ENCODE measurements around the gene NLRP13. TPM values are rescaled to one million over a fixed set of nuclear protein-coding genes. Genes with fewer than 3 reads are reported as not detected.

The NLRP13 gene, protein sequence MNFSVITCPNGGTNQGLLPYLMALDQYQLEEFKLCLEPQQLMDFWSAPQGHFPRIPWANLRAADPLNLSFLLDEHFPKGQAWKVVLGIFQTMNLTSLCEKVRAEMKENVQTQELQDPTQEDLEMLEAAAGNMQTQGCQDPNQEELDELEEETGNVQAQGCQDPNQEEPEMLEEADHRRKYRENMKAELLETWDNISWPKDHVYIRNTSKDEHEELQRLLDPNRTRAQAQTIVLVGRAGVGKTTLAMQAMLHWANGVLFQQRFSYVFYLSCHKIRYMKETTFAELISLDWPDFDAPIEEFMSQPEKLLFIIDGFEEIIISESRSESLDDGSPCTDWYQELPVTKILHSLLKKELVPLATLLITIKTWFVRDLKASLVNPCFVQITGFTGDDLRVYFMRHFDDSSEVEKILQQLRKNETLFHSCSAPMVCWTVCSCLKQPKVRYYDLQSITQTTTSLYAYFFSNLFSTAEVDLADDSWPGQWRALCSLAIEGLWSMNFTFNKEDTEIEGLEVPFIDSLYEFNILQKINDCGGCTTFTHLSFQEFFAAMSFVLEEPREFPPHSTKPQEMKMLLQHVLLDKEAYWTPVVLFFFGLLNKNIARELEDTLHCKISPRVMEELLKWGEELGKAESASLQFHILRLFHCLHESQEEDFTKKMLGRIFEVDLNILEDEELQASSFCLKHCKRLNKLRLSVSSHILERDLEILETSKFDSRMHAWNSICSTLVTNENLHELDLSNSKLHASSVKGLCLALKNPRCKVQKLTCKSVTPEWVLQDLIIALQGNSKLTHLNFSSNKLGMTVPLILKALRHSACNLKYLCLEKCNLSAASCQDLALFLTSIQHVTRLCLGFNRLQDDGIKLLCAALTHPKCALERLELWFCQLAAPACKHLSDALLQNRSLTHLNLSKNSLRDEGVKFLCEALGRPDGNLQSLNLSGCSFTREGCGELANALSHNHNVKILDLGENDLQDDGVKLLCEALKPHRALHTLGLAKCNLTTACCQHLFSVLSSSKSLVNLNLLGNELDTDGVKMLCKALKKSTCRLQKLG
- not detected for total RNA-seq
- polyA plus RNA-seq (ENCODE audit: insufficient read depth, low read depth, low replicate concordance), result not detected
- long read RNA-seq, donor 1, result 0 reads
- long read RNA-seq, donor 2, result 0 reads
- long read RNA-seq, donor 3, result 0 reads
- long read RNA-seq, donor 4, result 0 reads
- long read RNA-seq, donor 5, result 0 reads
- long read RNA-seq, donor 6, result 0 reads
- long read RNA-seq, donor 7, result 0 reads
- long read RNA-seq, donor 8, result 0 reads
- long read RNA-seq, donor 9, result 0 reads
- long read RNA-seq, donor 10, result 0 reads

DNA sequence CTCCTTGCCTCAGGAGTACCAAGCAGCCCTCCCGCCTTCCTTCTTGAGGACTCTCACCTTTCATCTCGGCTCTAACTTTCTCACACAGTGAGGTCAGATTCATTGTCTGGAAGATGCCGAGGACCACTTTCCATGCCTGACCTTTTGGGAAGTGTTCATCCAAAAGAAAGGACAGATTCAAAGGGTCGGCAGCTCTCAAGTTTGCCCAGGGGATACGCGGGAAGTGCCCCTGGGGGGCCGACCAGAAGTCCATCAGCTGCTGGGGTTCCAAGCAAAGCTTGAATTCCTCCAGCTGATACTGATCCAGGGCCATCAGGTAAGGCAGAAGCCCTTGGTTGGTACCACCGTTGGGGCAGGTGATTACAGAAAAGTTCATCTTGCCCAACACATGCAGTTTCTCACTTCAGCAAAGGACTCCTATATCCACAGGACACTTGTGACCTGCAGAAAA is at the start of gene NLRP13:
Gene NLRP13 (minus strand): TSS at position 401 of the 451 bp plus-strand sequence. CDS start 25 bp downstream, at position 376.
- H3K4me3 ChIP-seq (ENCODE audit: low read length in 3 of 3), result no peak within 1 kb of the TSS
- no peaks in the 10 kb centered on the region for H3K4me1 ChIP-seq (ENCODE audit: control insufficient read depth in 2 of 3, insufficient read depth in 2 of 3, low read depth in 1 of 3, low read length in 3 of 3)
- intact Hi-C loops (cut with DNase I), result no loop called here
- DNase-seq (no peak), FAIRE-seq (no peak)
- H3K36me3 ChIP-seq (ENCODE audit: control insufficient read depth in 2 of 3, insufficient read depth in 3 of 3, low read length in 3 of 3), result no peaks in the 10 kb centered on the region
- H3K27me3 ChIP-seq (ENCODE audit: control insufficient read depth, insufficient read depth, low read length), result no peaks in the 10 kb centered on the region
- no peak within 1 kb of the TSS for H3K27ac ChIP-seq (ENCODE audit: low read depth in 2 of 2, low read length in 2 of 2)
- TF ChIP-seq CTCF (IDR thresholded peaks at IDR 0.05; ENCODE audit: borderline replicate concordance, extremely low read depth, insufficient read depth), result no peak
- no peaks in the 10 kb centered on the region for H3K9me3 ChIP-seq (ENCODE audit: control insufficient read depth in 2 of 3, insufficient read depth in 1 of 3, low read length in 3 of 3)
- no peak within 1 kb of the TSS for H3K9ac ChIP-seq (ENCODE audit: low read length in 3 of 3)

- no peak for TF ChIP-seq CTCF (IDR thresholded peaks at IDR 0.05; ENCODE audit: borderline replicate concordance, extremely low read depth, insufficient read depth)
- Histone ChIP-seq H3K27me3 (ENCODE audit: control insufficient read depth, insufficient read depth, low read length) (no peaks in the 10 kb centered on the region), H3K9ac (ENCODE audit: low read length in 3 of 3) (no peak overlapping the region), H3K27ac (ENCODE audit: low read depth in 2 of 2, low read length in 2 of 2) (no peak overlapping the region), H3K4me3 (ENCODE audit: low read length in 3 of 3) (no peak overlapping the region), H3K36me3 (ENCODE audit: control insufficient read depth in 2 of 3, insufficient read depth in 3 of 3, low read length in 3 of 3) (no peaks in the 10 kb centered on the region), H3K9me3 (ENCODE audit: control insufficient read depth in 2 of 3, insufficient read depth in 1 of 3, low read length in 3 of 3) (no peaks in the 10 kb centered on the region), H3K4me1 (ENCODE audit: control insufficient read depth in 2 of 3, insufficient read depth in 2 of 3, low read depth in 1 of 3, low read length in 3 of 3) (no peaks in the 10 kb centered on the region)
- no peak for DNase-seq
- intact Hi-C loops (cut with DNase I), result no loop called here
- FAIRE-seq, result no peak
Measured at GRCh38 chr19:55980415-55980814, 48.3 kb upstream of the NLRP13 start.

- intact Hi-C loops (cut with DNase I), result no loop called here
- FAIRE-seq, result no peak
- TF ChIP-seq CTCF (IDR thresholded peaks at IDR 0.05; ENCODE audit: borderline replicate concordance, extremely low read depth, insufficient read depth), result no peak
Measured at GRCh38 chr19:55973982-55974381, 41.8 kb upstream of the NLRP13 start.

More at GRCh38 chr19:55973982-55974381, 41.8 kb upstream of the NLRP13 start:
- no peak overlapping the region for H3K9ac ChIP-seq (ENCODE audit: low read length in 3 of 3)
- no peak for DNase-seq
- H3K36me3 ChIP-seq (ENCODE audit: control insufficient read depth in 2 of 3, insufficient read depth in 3 of 3, low read length in 3 of 3), result no peaks in the 10 kb centered on the region
- H3K4me1 ChIP-seq (ENCODE audit: control insufficient read depth in 2 of 3, insufficient read depth in 2 of 3, low read depth in 1 of 3, low read length in 3 of 3), result no peaks in the 10 kb centered on the region
- H3K9me3 ChIP-seq (ENCODE audit: control insufficient read depth in 2 of 3, insufficient read depth in 1 of 3, low read length in 3 of 3), result no peaks in the 10 kb centered on the region
- H3K4me3 ChIP-seq (ENCODE audit: low read length in 3 of 3), result no peak overlapping the region
- H3K27me3 ChIP-seq (ENCODE audit: control insufficient read depth, insufficient read depth, low read length), result no peaks in the 10 kb centered on the region
- H3K27ac ChIP-seq (ENCODE audit: low read depth in 2 of 2, low read length in 2 of 2), result no peak overlapping the region
